BLaER1 (cell line): ENCODE measurements around the gene CLDN16.

ENCODE experiments used
- H3K27ac ChIP-seq: shearing (Covaris generic); formaldehyde crosslinking; 2 replicates; pipeline ENCODE4 v1.8.1; 2022
- H3K27me3 ChIP-seq: shearing (Covaris generic); formaldehyde crosslinking; 2 replicates; pipeline ENCODE4 v1.8.1; 2022
- H3K36me3 ChIP-seq: shearing (Covaris generic); formaldehyde crosslinking; 2 replicates; pipeline ENCODE4 v1.8.1; 2022
- H3K4me1 ChIP-seq: shearing (Covaris generic); formaldehyde crosslinking; 2 replicates; pipeline ENCODE4 v1.8.1; 2022
- H3K4me2 ChIP-seq: shearing (Covaris generic); formaldehyde crosslinking; 2 replicates; pipeline ENCODE4 v1.8.1; 2022
- H3K4me3 ChIP-seq: shearing (Covaris generic); formaldehyde crosslinking; 2 replicates; pipeline ENCODE4 v1.8.1; 2022
- H3K9ac ChIP-seq: shearing (Covaris generic); formaldehyde crosslinking; 2 replicates; pipeline ENCODE4 v1.8.1; 2022
- H3K9me3 ChIP-seq: shearing (Covaris generic); formaldehyde crosslinking; 2 replicates; pipeline ENCODE4 v1.8.1; 2022
- H4K20me1 ChIP-seq: shearing (Covaris generic); formaldehyde crosslinking; 2 replicates; pipeline ENCODE4 v1.8.1; 2022
- Cebpa-rat ChIP-seq: shearing (Covaris generic); IDR thresholded peaks from 2 replicates; pipeline ENCODE4 v1.8.1; 2022

The CLDN16 gene

DNA sequence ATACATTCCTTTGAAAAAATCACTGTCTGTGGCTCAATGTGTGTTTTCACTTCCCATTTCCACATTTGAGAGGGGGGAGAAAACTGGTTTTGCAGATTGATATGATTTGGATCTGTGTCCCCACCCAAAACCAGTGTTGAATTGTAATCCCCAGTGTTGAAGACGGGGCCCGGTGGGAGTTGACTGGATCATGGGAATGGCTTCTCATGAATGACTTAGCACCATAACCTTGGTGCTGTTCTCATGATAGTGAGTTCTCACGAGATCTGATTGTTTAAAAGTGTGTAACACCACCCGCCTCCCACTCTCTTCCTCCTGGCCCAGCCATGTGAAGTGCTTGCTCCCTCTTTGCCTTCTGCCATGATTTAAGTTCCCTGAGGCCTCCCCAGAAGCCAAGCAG is 45.7 kb downstream of the CLDN16 start:
- Histone ChIP-seq H3K27ac (no peak overlapping the region), H3K27me3 (no peaks in the 10 kb centered on the region), H3K4me1 (no peaks in the 10 kb centered on the region), H3K36me3 (no peaks in the 10 kb centered on the region), H3K4me3 (no peak overlapping the region), H4K20me1 (no peaks in the 10 kb centered on the region), H3K4me2 (no peak overlapping the region), H3K9ac (no peak overlapping the region), H3K9me3 (0 out of 2 replicates have a peak, but pooled peaks cover 7% of the 10 kb centered on the region)
- no peak for TF ChIP-seq Cebpa-rat

GRCh38 chr3:190435618-190436017 is 47.7 kb downstream of the CLDN16 start:
- Histone ChIP-seq H3K4me2 (no peak overlapping the region), H3K27me3 (no peaks in the 10 kb centered on the region), H4K20me1 (no peaks in the 10 kb centered on the region), H3K27ac (no peak overlapping the region), H3K9ac (no peak overlapping the region), H3K4me3 (no peak overlapping the region), H3K36me3 (no peaks in the 10 kb centered on the region), H3K9me3 (0 out of 2 replicates have a peak, but pooled peaks cover 7% of the 10 kb centered on the region), H3K4me1 (no peaks in the 10 kb centered on the region)
- no peak for TF ChIP-seq Cebpa-rat

DNA sequence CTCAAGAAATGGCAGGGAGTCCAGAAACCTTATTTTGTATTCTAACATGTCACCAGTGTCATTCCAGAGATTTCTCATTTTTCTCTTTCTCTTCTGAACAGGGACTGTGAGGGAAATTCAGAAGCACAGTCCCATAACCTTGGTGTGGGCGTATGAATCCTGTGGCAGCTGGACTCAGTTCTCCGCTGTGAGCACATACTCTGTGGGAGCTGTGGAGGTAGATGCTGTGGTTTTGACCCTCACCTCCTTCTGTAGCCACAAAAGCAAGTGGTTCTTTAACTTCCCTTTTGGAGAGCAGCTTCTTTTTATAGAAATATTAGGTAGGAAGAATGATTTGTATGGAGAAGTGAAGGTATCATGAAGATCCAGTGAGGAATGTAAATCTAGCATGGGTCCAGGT is 48.4 kb downstream of the CLDN16 start:
- Histone ChIP-seq H3K4me3 (no peak overlapping the region), H4K20me1 (no peaks in the 10 kb centered on the region), H3K27me3 (no peaks in the 10 kb centered on the region), H3K36me3 (no peaks in the 10 kb centered on the region), H3K4me2 (no peak overlapping the region), H3K9ac (no peak overlapping the region), H3K9me3 (0 out of 2 replicates have a peak, but pooled peaks cover 7% of the 10 kb centered on the region), H3K27ac (no peak overlapping the region), H3K4me1 (no peaks in the 10 kb centered on the region)
- TF ChIP-seq Cebpa-rat, result no peak

DNA sequence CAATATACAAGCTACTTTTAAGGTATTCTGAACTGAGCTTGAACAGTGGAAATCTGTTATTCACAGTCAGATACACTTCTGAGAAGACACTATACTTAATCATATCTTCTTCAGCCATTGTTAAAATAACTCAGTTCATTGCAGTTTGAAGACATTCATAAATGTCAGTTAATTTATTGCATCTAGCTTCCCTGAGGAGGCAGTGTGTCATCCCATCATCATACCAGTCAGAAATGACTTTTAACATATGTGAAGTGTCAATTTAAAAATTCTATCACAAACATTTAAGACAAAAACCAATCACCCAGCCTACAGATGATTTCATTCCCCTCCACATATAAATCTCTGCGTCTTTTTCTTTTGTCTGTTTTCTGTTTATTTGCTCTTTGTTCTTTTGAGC is 54.3 kb downstream of the CLDN16 start:
- no peaks in the 10 kb centered on the region for H4K20me1 ChIP-seq
- H3K4me1 ChIP-seq, result peaks cover 13% of the 10 kb centered on the region
- no peak for TF ChIP-seq Cebpa-rat
- no peaks in the 10 kb centered on the region for H3K36me3 ChIP-seq
- H3K27ac ChIP-seq, result no peak overlapping the region
- no peaks in the 10 kb centered on the region for H3K27me3 ChIP-seq
- H3K4me3 ChIP-seq, result no peak overlapping the region
- no peak overlapping the region for H3K9ac ChIP-seq
- H3K4me2 ChIP-seq, result no peak overlapping the region
- no peaks in the 10 kb centered on the region for H3K9me3 ChIP-seq

DNA sequence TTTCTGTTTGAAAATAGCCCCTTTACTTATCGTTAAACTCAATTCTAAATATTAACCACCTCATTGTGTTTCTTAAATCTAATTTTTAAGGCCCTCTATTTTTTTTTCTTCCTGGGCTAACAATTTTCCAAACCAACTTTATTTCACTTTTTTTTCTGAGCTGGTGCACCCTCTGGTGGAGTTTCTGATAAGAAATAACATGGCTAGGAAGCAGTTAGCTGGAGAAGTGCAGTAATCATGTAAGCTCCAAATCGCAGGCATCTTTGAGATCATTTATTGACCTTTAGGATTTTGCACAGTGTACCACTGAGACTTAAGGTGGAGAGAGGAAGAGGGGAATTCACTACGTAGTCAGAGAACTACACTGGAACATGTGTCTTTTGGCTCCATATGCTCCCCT is 55.3 kb downstream of the CLDN16 start:
- no peak overlapping the region for H3K9ac ChIP-seq
- no peak overlapping the region for H3K27ac ChIP-seq
- no peaks in the 10 kb centered on the region for H4K20me1 ChIP-seq
- H3K4me2 ChIP-seq, result no peak overlapping the region
- peaks cover 14% of the 10 kb centered on the region for H3K4me1 ChIP-seq
- TF ChIP-seq Cebpa-rat, result no peak
- no peaks in the 10 kb centered on the region for H3K36me3 ChIP-seq
- no peaks in the 10 kb centered on the region for H3K27me3 ChIP-seq
- H3K4me3 ChIP-seq, result no peak overlapping the region
- no peaks in the 10 kb centered on the region for H3K9me3 ChIP-seq

DNA sequence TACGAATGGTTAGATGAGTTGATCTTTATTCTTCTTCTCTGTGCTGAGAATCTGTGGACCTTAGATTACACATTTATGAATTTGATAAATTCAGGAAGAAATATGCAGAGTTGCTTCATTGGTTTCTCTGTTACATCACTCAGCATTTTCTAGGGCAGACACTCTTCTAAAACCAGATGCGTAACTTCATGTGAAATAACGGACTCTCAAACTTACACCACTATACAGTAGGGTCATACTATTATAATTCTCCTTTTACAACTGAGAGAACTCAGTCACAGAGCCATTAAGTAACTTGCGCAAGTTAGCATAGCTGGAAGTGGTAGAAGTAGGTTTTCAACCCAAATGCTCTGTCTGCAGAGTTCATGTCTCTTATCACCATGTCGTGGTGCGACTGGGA is 56.0 kb downstream of the CLDN16 start:
- peaks cover 14% of the 10 kb centered on the region for H3K4me1 ChIP-seq
- H3K27me3 ChIP-seq, result no peaks in the 10 kb centered on the region
- H4K20me1 ChIP-seq, result no peaks in the 10 kb centered on the region
- no peak for TF ChIP-seq Cebpa-rat
- no peak overlapping the region for H3K4me3 ChIP-seq
- H3K4me2 ChIP-seq, result no peak overlapping the region
- no peak overlapping the region for H3K9ac ChIP-seq
- H3K27ac ChIP-seq, result no peak overlapping the region
- no peaks in the 10 kb centered on the region for H3K36me3 ChIP-seq
- H3K9me3 ChIP-seq, result no peaks in the 10 kb centered on the region

GRCh38 chr3:190444576-190445145 is 56.7 kb downstream of the CLDN16 start:
- peaks cover 14% of the 10 kb centered on the region for H3K4me1 ChIP-seq
- TF ChIP-seq Cebpa-rat, result no peak
- H3K9ac ChIP-seq, result no peak overlapping the region

GRCh38 chr3:190446573-190447279 is 58.8 kb downstream of the CLDN16 start:
- no peaks in the 10 kb centered on the region for H3K36me3 ChIP-seq
- H3K9ac ChIP-seq, result no peak overlapping the region
- H3K4me3 ChIP-seq, result no peak overlapping the region
- H3K27me3 ChIP-seq, result no peaks in the 10 kb centered on the region
- H3K9me3 ChIP-seq, result no peaks in the 10 kb centered on the region
- no peaks in the 10 kb centered on the region for H4K20me1 ChIP-seq
- peak overlapping the region; percentile 22 for H3K4me2 ChIP-seq
- TF ChIP-seq Cebpa-rat, result no peak
- no peak overlapping the region for H3K27ac ChIP-seq
- peaks cover 14% of the 10 kb centered on the region for H3K4me1 ChIP-seq

More at GRCh38 chr3:190444576-190445145, 56.7 kb downstream of the CLDN16 start:
- Histone ChIP-seq H3K4me3 (no peak overlapping the region), H3K9me3 (no peaks in the 10 kb centered on the region), H3K27me3 (no peaks in the 10 kb centered on the region), H3K27ac (no peak overlapping the region), H3K4me2 (no peak overlapping the region), H4K20me1 (no peaks in the 10 kb centered on the region), H3K36me3 (no peaks in the 10 kb centered on the region)

DNA sequence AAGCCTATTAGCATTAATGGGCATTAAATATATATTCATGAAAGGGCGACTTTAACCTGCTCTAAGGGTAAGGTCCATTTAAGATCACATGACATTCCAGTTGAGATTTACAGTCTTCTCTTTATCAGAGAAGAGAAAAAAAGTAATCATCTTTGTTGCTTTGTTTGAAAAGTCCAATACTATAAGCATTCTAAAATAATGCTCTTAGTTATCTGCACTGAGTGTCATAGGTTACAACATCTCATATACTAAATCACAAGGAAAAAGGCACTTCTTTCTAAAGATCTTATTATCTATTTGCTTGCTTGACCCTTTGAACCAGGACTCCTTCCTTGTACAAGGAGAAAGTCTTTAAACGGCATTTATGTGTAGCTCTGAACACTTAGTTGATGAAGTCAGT is 60.3 kb downstream of the CLDN16 start:
- no peaks in the 10 kb centered on the region for H3K9me3 ChIP-seq
- H3K9ac ChIP-seq, result no peak overlapping the region
- no peak for TF ChIP-seq Cebpa-rat
- H3K36me3 ChIP-seq, result no peaks in the 10 kb centered on the region
- H3K27me3 ChIP-seq, result no peaks in the 10 kb centered on the region
- H4K20me1 ChIP-seq, result no peaks in the 10 kb centered on the region
- H3K27ac ChIP-seq, result no peak overlapping the region
- H3K4me2 ChIP-seq, result no peak overlapping the region
- H3K4me1 ChIP-seq, result peaks cover 14% of the 10 kb centered on the region
- no peak overlapping the region for H3K4me3 ChIP-seq

GRCh38 chr3:190449801-190450200 is 61.8 kb downstream of the CLDN16 start, which contains the start of gene TMEM207:
TMEM207 (minus strand) TSS chr3:190449901; CDS start chr3:190449809, 92 bp downstream.
- H3K9me3 ChIP-seq, result no peaks in the 10 kb centered on the region
- no peak within 1 kb of the TSS for H3K4me2 ChIP-seq
- no peaks in the 10 kb centered on the region for H3K27me3 ChIP-seq
- TF ChIP-seq Cebpa-rat, result no peak
- H3K9ac ChIP-seq, result no peak within 1 kb of the TSS
- H3K27ac ChIP-seq, result no peak within 1 kb of the TSS
- H3K4me1 ChIP-seq, result peaks cover 14% of the 10 kb centered on the region
- no peaks in the 10 kb centered on the region for H3K36me3 ChIP-seq
- H4K20me1 ChIP-seq, result no peaks in the 10 kb centered on the region
- no peak within 1 kb of the TSS for H3K4me3 ChIP-seq
